NCI-H345 treated with DMSO at 0.1 percent for 48 hours (cell line): Measurements from ENCODE around the gene EFCAB11.

Experiments used
- DNase-seq: peaks from one replicate; lab custom pipeline; 2025; ENCODE audit not compliant: unreplicated experiment; lab: John Stamatoyannopoulos, UW

EFCAB11 gene

DNA sequence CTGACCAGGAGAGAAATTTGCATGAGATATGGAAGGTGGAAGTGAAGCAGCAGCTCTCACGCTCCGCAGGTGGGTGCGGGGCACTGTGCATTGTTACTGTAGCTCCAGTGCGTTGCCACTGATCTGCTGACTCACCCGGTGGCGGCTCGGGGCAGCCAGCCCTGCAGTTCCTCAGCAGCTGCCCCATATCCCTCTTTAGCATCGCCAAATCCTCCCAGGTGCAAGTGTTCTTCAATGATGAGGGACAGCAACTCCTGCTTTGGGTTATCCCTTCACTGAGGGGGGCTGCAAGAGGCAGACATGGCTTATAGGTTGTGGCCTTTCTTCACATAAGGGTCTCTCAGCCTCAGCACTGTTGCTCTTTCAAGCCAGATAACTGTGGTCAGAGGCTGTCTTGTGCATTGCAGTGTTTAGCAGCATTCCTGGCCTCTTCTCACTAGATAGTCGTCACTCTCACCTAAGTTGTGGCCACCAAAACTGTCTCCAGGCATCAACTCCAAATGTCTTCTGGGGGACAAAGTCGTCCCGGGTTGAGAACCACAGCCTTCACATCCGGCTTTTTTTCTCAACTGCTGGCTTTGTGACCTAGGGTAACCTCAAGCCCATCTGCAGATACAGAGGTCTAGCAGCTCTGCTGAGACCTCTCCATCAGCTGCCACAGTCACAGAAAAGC is 180.8 kb downstream of the EFCAB11 start:
- peak; percentile 16 for DNase-seq

DNA sequence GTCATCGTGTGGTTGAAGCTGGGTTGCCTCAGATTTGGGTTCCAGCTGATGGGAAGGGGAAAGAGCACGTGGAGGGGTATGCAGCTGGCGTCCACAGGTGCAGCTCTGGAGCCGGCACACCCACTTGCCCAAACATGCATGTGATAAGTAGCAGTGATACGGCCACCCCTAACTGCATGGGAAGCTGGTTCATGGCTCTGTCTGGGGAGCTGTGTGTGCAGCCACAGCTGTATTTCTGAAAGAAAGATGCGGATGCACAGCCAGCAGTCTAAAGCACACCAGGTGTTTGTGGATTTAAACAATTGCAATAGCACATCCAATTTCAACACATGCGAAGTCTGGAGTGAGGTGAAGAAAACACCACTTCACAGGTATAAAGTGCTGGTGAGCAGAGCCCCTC is 181.4 kb downstream of the EFCAB11 start:
- no peak for DNase-seq

DNA sequence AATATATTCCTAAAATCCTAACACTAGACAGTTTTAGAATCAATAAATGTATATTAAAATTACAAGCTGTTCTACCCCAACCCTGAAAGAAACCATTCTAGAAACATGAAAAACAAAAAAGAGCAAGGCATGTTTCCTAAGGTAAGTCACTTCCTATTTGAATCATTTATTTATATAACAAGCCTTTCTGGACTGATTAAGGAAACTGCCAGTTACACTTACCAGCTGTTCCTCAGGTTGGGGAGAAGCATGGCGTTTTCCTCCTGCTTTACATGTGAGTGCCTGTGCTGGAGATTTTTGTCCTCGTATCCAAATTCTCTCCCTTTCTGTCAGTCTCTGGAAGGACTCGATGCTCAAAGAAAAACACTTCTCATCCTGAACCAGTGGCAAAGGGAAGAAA is 183.3 kb downstream of the EFCAB11 start:
- DNase-seq = no peak

DNA sequence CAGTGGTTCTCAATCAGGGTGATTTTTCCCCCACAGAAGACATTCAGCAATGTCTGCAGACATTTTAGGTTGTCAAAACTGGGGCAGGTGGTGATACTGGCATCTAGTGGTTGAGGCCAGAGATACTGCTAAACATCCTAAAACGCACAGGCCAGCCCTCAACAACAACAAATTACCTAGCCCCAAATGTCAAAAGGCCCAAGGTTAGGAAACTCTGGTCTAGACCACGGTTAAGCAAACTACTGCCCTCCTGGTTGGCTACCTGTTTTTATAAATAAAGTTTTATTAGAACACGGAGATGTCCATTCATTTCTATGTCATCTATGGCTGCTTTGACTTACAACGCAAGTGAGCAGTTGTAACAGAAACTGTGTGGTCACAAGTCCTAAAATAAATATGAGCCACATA is 186.7 kb downstream of the EFCAB11 start:
- no peak for DNase-seq

DNA sequence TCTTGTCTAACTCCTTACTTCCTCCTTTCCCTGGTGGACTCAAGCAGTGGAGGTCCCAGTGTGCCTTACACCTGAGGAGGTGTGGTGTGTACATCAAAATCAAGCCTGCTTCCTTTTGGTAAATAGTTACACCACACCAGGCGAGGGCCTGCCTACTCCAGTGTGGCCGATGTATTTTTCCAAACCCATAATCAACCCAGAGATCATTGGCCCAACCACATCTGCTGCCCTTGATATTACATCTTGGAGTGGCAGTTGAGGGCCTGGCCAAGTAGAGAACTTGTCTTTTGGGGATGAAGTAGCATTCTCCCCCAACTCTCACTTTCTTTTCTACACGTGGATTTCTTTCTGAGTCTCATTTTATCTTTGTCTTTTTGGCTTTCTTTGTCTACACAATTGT is 187.4 kb downstream of the EFCAB11 start:
- DNase-seq = no peak

DNA sequence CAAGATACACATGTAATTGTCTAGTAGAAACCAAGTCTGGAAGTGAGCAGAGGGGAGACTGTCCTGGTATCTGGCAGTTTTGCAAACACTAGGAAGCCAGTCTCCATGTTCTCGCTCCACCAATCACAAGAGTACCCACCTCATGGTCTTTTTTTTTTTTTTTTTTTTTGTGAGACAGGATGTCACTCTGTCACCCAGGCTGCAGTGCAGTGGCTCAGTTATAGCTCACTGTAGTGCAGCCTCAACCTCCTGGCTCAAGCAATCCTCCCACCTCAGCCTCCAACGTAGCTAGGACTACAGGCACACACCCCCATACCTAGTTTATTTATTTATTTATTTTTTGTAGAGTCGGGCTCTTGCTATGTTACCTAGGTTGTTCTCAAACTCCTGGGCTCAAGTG is 189.2 kb downstream of the EFCAB11 start:
- DNase-seq = no peak

DNA sequence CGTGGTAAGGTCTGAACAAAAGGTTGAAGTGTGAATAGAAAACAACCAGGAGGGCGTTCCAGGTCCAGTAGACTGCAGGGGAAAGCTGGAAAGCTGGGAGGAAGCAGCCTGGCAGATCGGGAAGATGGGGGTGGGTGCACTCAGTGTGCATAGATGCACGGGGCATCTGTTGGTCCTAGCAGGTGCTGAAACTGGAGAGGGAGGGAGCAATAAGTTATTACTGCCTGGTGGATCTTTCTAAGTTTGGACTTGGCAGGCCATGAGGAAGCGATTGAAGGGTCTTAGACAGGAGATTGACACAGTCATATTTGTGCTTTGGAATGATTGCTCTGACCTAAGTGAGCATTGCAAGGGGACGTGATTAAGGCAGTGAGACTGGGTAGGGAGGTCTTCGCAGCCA is 194.4 kb downstream of the EFCAB11 start:
- DNase-seq = no peak

DNA sequence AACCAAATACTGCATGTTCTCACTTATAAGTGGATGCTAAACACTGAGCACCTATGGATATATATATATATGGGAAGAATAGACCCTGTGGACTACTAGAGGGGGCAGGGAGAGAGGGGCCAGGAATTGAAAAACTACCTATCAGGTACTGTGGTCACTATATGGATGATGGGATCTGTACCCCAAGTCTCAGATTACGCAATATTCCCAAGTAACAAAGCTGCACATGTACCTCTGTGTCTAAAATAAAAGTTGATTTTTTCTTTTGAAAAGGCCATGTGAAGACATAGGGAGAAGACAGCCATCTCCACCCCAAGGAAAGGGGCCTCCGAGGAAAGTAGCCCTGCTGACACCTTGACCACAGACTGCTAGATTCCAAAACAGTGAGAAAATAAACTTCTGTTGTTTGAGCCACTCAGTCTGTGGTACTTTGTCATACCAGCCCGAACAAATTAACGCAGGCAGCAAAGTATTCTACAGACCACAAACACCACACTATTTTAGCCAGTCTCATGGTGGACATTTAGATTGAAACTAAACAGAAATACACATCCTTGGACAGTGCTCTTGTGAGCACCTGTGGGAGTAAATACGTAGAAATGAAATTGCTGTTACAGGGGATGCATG is 197.1 kb downstream of the EFCAB11 start:
- DNase-seq = no peak

DNA sequence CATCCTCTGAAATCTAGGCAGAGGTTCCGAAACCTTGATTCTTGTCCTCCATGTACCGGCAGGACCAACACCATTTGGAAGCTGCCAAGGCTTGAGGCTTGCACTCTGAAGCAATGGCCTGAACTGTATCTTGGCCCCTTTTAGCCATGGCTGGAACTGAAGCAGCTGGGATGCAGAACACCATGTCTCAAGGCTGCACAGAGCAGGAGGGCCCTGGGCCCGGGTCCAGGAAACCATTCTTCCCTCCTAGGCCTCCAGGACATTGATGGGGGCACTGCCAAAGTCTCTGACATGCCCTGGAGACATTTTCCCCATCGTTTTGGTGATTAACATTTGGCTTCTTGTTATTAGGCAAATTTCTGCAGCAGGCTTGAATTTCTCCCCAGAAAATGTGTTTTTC is 198.7 kb downstream of the EFCAB11 start:
- DNase-seq = no peak

DNA sequence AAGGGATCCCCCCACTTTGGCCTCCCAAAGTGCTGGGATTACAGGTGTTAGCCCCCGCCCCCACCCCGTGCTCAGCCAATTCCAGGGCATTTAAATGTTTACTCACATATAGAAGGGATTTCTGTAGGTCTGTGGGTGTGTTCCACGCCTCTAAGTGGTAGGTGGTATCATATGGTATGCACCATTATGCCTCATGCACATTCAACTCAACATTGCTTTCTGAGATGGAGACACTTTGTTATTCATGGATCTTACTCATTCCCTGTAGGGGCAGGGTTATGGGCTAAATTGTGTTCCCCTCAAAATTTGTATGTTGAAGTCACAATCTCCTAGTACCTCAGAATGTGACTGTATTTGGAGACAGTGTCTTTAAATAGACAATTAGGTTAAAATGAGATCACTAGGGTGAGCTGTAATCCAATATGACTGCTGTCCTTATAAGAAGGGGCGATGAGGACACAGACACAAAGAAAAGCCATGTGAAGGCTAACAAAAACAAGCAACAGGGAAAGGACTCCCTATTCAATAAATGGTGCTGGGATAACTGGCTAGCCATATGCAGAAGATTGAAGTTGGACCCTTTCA is 200.6 kb downstream of the EFCAB11 start:
- DNase-seq = no peak

DNA sequence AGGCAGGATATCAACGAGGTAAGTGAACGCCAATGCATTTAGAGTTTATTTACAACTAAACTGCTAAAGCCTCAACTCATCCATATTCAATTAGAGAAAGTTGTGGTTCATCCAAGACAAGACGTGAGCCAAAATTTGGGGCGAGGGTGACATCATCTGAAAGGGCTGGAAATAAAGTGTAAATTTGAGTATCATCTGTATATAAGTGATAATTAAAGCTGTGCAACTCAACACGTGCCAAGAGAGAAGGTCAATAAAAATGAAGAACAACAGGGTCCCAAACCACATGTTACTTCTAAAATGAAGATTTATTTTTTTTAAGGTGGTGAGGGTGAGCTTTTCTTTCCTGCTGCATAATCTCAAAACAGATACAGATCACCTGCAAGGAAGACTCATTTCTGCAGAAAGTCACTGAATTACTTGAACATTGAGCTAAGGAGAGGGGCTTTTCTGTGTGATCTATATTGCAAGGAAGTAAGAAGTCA is 203.6 kb downstream of the EFCAB11 start:
- DNase-seq = no peak

DNA sequence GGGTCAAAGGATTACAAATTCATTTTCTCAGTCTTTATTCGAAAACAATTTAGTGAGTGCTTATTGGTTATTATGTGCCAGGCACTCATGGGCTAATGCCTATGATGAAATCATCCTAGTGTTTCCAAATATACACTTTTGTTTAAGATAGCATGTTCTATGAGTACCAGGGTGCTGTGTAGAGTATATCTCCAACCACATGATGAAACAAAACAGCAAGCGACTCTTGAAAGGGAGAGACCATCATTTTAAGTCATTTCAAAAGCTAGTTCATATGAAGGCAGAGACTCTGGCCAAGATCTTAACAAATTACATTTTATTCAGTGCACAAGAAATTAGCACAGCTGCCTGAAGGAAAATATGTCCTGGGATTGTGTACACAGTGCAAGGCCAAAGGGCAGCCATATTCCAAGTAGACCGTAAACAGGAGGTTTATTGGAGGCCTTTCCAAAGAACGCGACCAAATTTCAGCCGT is 204.2 kb downstream of the EFCAB11 start:
- no peak for DNase-seq

DNA sequence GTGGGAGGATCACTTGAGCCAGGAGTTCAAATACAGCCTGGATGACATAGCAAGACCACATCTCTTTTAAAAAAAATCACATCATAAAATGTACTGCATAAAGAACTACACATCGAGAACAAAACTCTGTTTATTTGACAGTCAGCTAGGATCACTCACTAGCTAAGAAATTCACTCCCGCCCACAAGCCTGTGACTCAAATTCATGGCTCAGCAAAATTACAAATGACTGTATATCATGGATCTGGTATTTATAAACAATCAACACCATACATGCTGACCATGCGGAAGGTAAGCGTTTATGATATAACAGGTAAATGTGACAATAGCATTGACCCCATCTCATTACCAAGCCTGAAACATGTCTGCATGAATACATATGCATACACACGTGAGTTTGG is 206.5 kb downstream of the EFCAB11 start:
- no peak for DNase-seq

DNA sequence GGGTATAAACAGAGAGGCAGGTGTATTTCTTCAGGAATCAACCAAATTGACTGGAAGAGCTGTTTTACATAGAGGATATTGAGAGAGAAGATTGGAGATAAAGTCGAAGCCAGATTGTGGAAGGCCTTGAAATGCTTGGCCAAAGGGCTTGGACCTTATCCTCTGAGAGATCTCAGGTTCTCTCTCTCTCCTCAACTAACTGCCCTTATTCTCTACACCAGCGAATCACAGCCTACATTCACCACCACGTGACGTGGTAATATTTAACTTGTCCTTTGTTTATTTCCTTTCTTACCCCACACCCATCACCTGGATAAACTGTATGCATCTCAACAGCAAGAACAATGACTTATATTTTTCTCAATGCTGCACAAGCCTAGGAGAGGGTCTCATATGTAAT is 207.4 kb downstream of the EFCAB11 start:
- no peak for DNase-seq

DNA sequence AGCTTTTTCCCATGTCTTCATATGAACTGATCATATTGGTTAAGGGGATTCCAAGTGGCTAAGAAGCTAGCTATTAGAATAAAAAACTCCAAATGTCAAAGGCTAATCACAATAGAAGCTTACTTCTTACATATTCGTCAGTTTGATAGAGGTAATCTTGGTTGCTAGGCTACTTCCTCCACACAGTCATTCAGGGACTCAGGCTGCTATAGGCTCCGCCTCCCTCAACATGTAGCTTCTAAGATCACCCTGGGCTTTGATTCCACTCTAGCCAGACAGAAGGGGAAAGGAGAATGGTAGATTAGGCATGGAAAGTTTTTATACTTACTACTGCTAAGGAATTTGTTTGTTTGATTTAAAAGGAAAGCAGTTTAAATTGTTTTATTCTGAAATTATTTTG is 207.9 kb downstream of the EFCAB11 start:
- no peak for DNase-seq

DNA sequence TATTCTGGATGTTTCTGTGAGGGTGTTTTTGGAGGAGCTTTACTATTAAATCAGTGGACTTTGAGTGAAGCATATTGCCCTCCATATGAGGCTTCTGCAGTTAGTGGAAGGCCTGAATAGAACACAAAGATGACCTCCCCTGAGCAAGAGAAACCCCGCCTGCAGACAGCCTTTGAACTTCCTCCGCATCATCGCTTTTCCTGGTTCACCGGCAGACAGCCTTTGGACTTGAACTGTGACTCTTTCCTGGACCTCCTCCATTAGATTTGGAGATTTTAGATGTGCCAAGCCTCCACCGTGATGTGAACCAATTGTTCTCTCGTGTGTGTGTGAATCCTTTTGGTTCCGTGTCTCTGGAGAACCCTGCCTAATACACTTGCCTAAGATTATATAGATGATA is 208.4 kb downstream of the EFCAB11 start:
- DNase-seq = no peak
